WERI-Rb-1 (cell line): ENCODE results near the gene IP6K2.

ENCODE experiments used
- DNase-seq: peaks from one replicate; pipeline ENCODE4 v3.0.0-alpha.2; 2020
- H3K27ac ChIP-seq: fragments of 250-450 bp; sonication (Bioruptor Pico); 2 replicates; pipeline ENCODE4 v1.5.1; 2020; ENCODE audit warnings: mild to moderate bottlenecking, moderate library complexity
- H3K27me3 ChIP-seq: fragments of 250-450 bp; sonication (Bioruptor Pico); 2 replicates; pipeline ENCODE4 v1.5.1; 2021; ENCODE audit warnings: mild to moderate bottlenecking, low read depth, moderate library complexity; ENCODE audit not compliant: insufficient read depth, severe bottlenecking
- H3K36me3 ChIP-seq: fragments of 250-450 bp; sonication (Bioruptor Pico); 2 replicates; pipeline ENCODE4 v1.5.1; 2020; ENCODE audit warnings: mild to moderate bottlenecking, moderate library complexity
- H3K4me3 ChIP-seq: 2 replicates; pipeline ENCODE4 v1.5.1; 2011; ENCODE audit warnings: low read depth, mild to moderate bottlenecking, control low read depth, low read length
- H3K9me3 ChIP-seq: fragments of 250-450 bp; sonication (Bioruptor Pico); 2 replicates; pipeline ENCODE4 v1.5.1; 2021; ENCODE audit warnings: mild to moderate bottlenecking, moderate library complexity; ENCODE audit not compliant: severe bottlenecking
- CTCF ChIP-seq: IDR thresholded peaks from 2 replicates; pipeline ENCODE4 v1.5.1; 2011; ENCODE audit warnings: low read depth, mild to moderate bottlenecking, control low read depth, inconsistent platforms, low read length

IP6K2 gene

GRCh38 chr3:48639944-48640606 lies 76.9 kb downstream of the IP6K2 start:
- H3K27ac ChIP-seq: no peak overlapping the region
- no peak overlapping the region for H3K4me3 ChIP-seq
- peaks cover 85% of the 10 kb centered on the region for H3K36me3 ChIP-seq
- no peaks in the 10 kb centered on the region for H3K27me3 ChIP-seq
- H3K9me3 ChIP-seq: no peaks in the 10 kb centered on the region
- no peak for TF ChIP-seq CTCF
- DNase-seq: no peak
